K562 (cell line): Measurements from ENCODE around the gene ANKRD11. TPM values are rescaled to one million over a fixed set of nuclear protein-coding genes. Genes with fewer than 3 reads are reported as not detected.

ENCODE experiments used
- ARID2 ChIP-seq: fragments of 450-650 bp; IDR thresholded peaks from 2 replicates; pipeline ENCODE4 v1.6.1; 2017; ENCODE audit warnings: antibody characterized with exemption, mild to moderate bottlenecking
- ATF7 ChIP-seq: fragments of 450-650 bp; IDR thresholded peaks from 2 replicates; pipeline ENCODE4 v1.7.1; 2014; ENCODE audit warnings: mild to moderate bottlenecking, moderate library complexity
- BACH1 ChIP-seq: fragments of 200-800 bp; sonication (Bioruptor generic); IDR thresholded peaks from 2 replicates; pipeline ENCODE4 v1.6.1; 2016; ENCODE audit warnings: missing genetic modification characterization, missing compliant biosample characterization
- FOXK2 ChIP-seq, 2 experiments: fragments of 450-650 bp; IDR thresholded peaks in 1 of 2; conservative IDR thresholded peaks in 1 of 2; 2 replicates each; pipeline ENCODE4 v1.6.1; 2016; ENCODE audit warnings: low read depth in 2 of 2, mild to moderate bottlenecking in 1 of 2
- polyA plus RNA-seq, 8 experiments: library from polyadenylated mRNA; depleted of rRNA in 4 of 8; stranded (reverse) in 5 of 8; unstranded in 3 of 8; fragments of >200 nt; fragmentation: Nextera tagmentation in 2 of 8; fragmentation: Illumina TruSeq in 1 of 8; extraction: Ambion mirVana in 2 of 8; extraction: Trizol in 1 of 8; gene quantifications; 2 replicates each; pipeline versions ENCODE4 v1.2.1 to v1.2.3, GENCODE V29; 2011 to 2014; ENCODE audit warnings: inconsistent platforms in 1 of 8, missing spikeins in 1 of 8
- total RNA-seq, 7 experiments: library from RNA; depleted of rRNA in 6 of 7; stranded (reverse); fragments of >200 nt in 6 of 7; fragmentation: Illumina TruSeq in 2 of 7; extraction: Trizol in 2 of 7; gene quantifications; 2 replicates each; pipeline versions ENCODE4 v1.2.1 to v1.2.3, GENCODE V29; 2011 to 2021; ENCODE audit warnings: low replicate concordance in 1 of 7
- TF ChIP-seq, protein P1 (sequence below): fragments of 250-450 bp; sonication (Bioruptor Pico); IDR thresholded peaks from 2 replicates; pipeline ENCODE4 v1.4.0; 2020; ENCODE audit warnings: mild to moderate bottlenecking, moderate library complexity, borderline replicate concordance

The ANKRD11 gene
- total and polyA plus RNA-seq, 9 of the 15 experiments (the other 6 are each of a cell fraction or from before 2014, with no cell fraction given): 4.7 to 126 (median 31.7) TPM

DNA sequence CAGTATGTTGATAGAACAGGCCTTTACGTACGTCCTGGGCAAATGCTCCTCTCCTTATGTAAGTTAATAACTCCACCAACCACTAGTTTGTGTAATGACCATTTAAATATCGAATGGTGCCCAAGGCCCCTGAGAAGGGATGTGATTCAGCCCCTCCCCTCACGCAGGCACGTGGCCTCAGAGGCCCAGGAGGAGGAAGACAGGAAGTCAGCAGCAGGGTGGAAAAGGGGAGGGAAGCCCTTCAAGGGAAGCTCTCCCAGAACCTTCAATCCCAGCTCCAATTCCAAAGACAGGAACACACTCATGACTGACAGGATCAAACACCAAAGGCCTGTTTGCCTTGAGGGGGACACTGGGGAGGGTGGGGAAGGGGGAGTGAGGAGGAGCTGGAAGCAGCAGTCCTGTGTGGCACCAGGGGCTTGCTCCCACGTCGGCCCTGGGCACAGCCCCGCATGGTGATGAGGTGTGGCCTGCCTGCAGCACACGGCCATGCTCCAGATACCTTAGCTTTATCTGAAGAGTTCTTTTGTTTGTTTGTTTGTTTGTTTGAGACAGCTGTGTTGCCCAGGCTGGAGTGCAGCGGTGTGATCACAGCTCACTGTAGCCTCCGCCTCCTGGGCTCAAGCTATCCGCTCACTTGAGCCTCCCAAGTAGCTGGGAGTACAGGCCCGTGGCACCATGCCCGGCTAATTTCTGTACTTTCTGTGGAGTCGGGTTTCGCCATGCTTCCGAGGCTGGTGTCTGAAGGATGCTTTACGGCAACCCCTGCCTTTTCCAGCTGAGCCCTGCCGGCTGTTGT is 167.8 kb downstream of the ANKRD11 start (continued):
- TF ChIP-seq BACH1 (no peak), FOXK2 (conservative IDR thresholded peaks at IDR 0.05 in 1 of 2, IDR thresholded peaks at IDR 0.05 in 1 of 2; ENCODE audit: low read depth in 2 of 2) (no peak), ARID2 (no peak), ATF7 (no peak)
- TF ChIP-seq, protein P1, sequence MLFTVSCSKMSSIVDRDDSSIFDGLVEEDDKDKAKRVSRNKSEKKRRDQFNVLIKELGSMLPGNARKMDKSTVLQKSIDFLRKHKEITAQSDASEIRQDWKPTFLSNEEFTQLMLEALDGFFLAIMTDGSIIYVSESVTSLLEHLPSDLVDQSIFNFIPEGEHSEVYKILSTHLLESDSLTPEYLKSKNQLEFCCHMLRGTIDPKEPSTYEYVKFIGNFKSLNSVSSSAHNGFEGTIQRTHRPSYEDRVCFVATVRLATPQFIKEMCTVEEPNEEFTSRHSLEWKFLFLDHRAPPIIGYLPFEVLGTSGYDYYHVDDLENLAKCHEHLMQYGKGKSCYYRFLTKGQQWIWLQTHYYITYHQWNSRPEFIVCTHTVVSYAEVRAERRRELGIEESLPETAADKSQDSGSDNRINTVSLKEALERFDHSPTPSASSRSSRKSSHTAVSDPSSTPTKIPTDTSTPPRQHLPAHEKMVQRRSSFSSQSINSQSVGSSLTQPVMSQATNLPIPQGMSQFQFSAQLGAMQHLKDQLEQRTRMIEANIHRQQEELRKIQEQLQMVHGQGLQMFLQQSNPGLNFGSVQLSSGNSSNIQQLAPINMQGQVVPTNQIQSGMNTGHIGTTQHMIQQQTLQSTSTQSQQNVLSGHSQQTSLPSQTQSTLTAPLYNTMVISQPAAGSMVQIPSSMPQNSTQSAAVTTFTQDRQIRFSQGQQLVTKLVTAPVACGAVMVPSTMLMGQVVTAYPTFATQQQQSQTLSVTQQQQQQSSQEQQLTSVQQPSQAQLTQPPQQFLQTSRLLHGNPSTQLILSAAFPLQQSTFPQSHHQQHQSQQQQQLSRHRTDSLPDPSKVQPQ (CRISPR knock-in tag): no peak
